Measurements from ENCODE around the gene GREM2. TPM values are rescaled to one million over a fixed set of nuclear protein-coding genes. Genes with fewer than 3 reads are reported as not detected.

Gene GREM2
- total RNA-seq, 6 experiments from 2014 or later: 4.9 to 15.3 (median 14.3) TPM

GRCh38 chr1:240506176-240506575 lies 105.8 kb downstream of the GREM2 start:
- DNase-seq: no peak
- Mint-ChIP-seq H3K27ac (no peak overlapping the region), H3K9me3 (no peaks in the 10 kb centered on the region; the same call in 1 of the 2 replicates), H3K4me1 (ENCODE audit: low read depth) (peaks cover 21% of the 10 kb centered on the region), H3K4me3 (no peak overlapping the region), H3K27me3 (ENCODE audit: insufficient read depth) (no peaks in the 10 kb centered on the region; the same call in 1 of the 2 replicates), H3K36me3 (ENCODE audit: low read depth) (0 out of 2 replicates have a peak, but pooled peaks cover 4% of the 10 kb centered on the region)
- no peak for TF ChIP-seq CTCF (IDR thresholded peaks at IDR 0.05)

GRCh38 chr1:240503558-240503957 lies 108.4 kb downstream of the GREM2 start:
- Mint-ChIP-seq H3K36me3 (ENCODE audit: low read depth) (no peaks in the 10 kb centered on the region), H3K4me3 (no peak overlapping the region), H3K27me3 (ENCODE audit: insufficient read depth) (no peaks in the 10 kb centered on the region; the same call in 1 of the 2 replicates), H3K9me3 (no peaks in the 10 kb centered on the region), H3K27ac (no peak overlapping the region), H3K4me1 (ENCODE audit: low read depth) (peaks cover 27% of the 10 kb centered on the region)
- TF ChIP-seq CTCF (IDR thresholded peaks at IDR 0.05): no peak
- DNase-seq: no peak

- Mint-ChIP-seq H3K9me3 (no peaks in the 10 kb centered on the region), H3K36me3 (ENCODE audit: low read depth) (no peaks in the 10 kb centered on the region)
Measured at GRCh38 chr1:240503036-240503435, 108.9 kb downstream of the GREM2 start.

GRCh38 chr1:240501115-240501514 lies 110.8 kb downstream of the GREM2 start:
- no peak for TF ChIP-seq CTCF (IDR thresholded peaks at IDR 0.05)
- Mint-ChIP-seq H3K4me3 (no peak overlapping the region), H3K27ac (no peak overlapping the region), H3K9me3 (no peaks in the 10 kb centered on the region), H3K4me1 (ENCODE audit: low read depth) (peaks cover 38% of the 10 kb centered on the region), H3K36me3 (ENCODE audit: low read depth) (peaks cover 5% of the 10 kb centered on the region), H3K27me3 (ENCODE audit: insufficient read depth) (no peaks in the 10 kb centered on the region; the same call in 1 of the 2 replicates)
- DNase-seq: peak; percentile 19

More at GRCh38 chr1:240503036-240503435, 108.9 kb downstream of the GREM2 start:
- H3K27ac Mint-ChIP-seq: no peak overlapping the region
- TF ChIP-seq CTCF (IDR thresholded peaks at IDR 0.05): no peak
- H3K27me3 Mint-ChIP-seq (ENCODE audit: insufficient read depth): no peaks in the 10 kb centered on the region; the same call in 1 of the 2 replicates
- no peak overlapping the region for H3K4me3 Mint-ChIP-seq
- H3K4me1 Mint-ChIP-seq (ENCODE audit: low read depth): peaks cover 27% of the 10 kb centered on the region
- DNase-seq: no peak

- Mint-ChIP-seq H3K36me3 (ENCODE audit: low read depth) (peaks cover 7% of the 10 kb centered on the region), H3K9me3 (no peaks in the 10 kb centered on the region), H3K4me1 (ENCODE audit: low read depth) (peaks cover 39% of the 10 kb centered on the region), H3K27ac (no peak overlapping the region), H3K4me3 (no peak overlapping the region), H3K27me3 (ENCODE audit: insufficient read depth) (no peaks in the 10 kb centered on the region; the same call in 1 of the 2 replicates)
- no peak for TF ChIP-seq CTCF (IDR thresholded peaks at IDR 0.05)
- no peak for DNase-seq
Measured at GRCh38 chr1:240500647-240501046, 111.3 kb downstream of the GREM2 start.
